ENCODE data around the gene MAP3K7.

DNA sequence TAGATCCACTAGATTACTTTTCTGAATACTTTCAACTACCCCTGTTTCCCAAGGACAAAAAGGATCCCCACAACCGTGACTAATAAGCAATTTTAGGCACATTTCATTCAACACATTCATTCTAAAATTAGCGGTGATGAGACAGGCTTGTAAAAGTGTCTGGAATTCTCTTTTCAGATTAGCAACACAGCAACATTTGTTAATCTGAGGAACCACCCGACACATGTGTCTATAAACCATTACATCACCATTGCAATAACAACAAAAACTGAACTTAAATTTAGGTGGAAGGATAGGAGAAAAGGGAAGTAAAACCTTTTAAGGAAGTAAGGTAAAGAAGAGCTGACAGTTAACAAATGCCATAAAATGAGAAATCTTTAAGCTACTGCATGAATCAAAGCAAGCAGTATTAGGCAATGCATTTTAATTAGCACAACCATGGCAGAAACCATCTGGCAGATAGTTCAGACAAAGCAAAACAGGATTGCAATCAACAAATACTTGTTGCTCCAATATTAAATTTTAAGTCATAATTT is 49.1 kb downstream of the MAP3K7 start:
- no peak for TF ChIP-seq EZH2 (IDR thresholded peaks at IDR 0.05; ENCODE audit: borderline replicate concordance, low read depth, low read length, severe bottlenecking)
- no peak for TF ChIP-seq POLR2A (IDR thresholded peaks at IDR 0.05; ENCODE audit: low read depth, low read length)
- TF ChIP-seq, protein P1, sequence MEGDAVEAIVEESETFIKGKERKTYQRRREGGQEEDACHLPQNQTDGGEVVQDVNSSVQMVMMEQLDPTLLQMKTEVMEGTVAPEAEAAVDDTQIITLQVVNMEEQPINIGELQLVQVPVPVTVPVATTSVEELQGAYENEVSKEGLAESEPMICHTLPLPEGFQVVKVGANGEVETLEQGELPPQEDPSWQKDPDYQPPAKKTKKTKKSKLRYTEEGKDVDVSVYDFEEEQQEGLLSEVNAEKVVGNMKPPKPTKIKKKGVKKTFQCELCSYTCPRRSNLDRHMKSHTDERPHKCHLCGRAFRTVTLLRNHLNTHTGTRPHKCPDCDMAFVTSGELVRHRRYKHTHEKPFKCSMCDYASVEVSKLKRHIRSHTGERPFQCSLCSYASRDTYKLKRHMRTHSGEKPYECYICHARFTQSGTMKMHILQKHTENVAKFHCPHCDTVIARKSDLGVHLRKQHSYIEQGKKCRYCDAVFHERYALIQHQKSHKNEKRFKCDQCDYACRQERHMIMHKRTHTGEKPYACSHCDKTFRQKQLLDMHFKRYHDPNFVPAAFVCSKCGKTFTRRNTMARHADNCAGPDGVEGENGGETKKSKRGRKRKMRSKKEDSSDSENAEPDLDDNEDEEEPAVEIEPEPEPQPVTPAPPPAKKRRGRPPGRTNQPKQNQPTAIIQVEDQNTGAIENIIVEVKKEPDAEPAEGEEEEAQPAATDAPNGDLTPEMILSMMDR (IDR thresholded peaks at IDR 0.05; ENCODE audit: extremely low read depth in 1 of 2, insufficient read depth in 1 of 2, low read depth in 1 of 2, low read length in 2 of 2), result no peak
- no peak for TF ChIP-seq POLR2AphosphoS5 (IDR thresholded peaks at IDR 0.05; ENCODE audit: insufficient read depth, low read depth, low read length)
- no peak for TF ChIP-seq MYC (IDR thresholded peaks at IDR 0.05; ENCODE audit: low read depth, low read length)
- TF ChIP-seq JUN (IDR thresholded peaks at IDR 0.05; ENCODE audit: borderline replicate concordance, insufficient read depth, insufficient read length, low read depth), result no peak
- TF ChIP-seq FOS (IDR thresholded peaks at IDR 0.05; ENCODE audit: borderline replicate concordance, insufficient read depth, low read length), result no peak
- TF ChIP-seq, protein P2, sequence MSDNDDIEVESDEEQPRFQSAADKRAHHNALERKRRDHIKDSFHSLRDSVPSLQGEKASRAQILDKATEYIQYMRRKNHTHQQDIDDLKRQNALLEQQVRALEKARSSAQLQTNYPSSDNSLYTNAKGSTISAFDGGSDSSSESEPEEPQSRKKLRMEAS (IDR thresholded peaks at IDR 0.05; ENCODE audit: insufficient read depth, insufficient read length), result no peak
- no peak for TF ChIP-seq GATA2 (IDR thresholded peaks at IDR 0.05; ENCODE audit: insufficient read depth, insufficient read length, low read depth, low read length)

All from endothelial cell of umbilical vein (primary cell).